ENCODE measurements around the gene CXCL10. TPM values are rescaled to one million over a fixed set of nuclear protein-coding genes. Genes with fewer than 3 reads are reported as not detected.

Gene CXCL10
- total RNA-seq, 4 donors from 2014 or later, result 1.7 to 2.1 TPM; not detected in 2

DNA sequence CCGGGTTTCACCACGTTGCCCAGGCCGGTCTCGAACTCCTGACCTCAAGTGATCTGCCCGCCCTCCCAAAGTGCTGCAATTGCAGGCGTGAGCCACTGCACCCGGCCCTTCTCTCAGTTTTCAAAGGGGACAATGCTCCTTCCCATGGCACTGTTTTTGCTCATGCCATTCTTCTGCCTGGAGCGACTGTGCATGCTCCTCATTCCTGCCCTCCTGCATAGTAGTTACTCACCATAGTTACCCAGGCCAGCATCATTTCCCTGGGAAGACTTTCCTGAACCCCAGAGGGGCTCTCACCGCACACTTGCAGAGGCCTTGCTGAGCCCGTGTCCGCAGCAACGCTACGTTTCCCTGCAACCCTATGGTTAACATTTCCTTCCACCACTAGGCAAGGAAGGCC, 12.7 kb downstream of the CXCL10 start:
- Histone ChIP-seq H3K36me3 (no peaks in the 10 kb centered on the region), H3K27ac (no peak overlapping the region), H3K4me3 (no peak overlapping the region), H3K27me3 (no peaks in the 10 kb centered on the region), H3K9me3 (no peaks in the 10 kb centered on the region), H3K4me1 (peaks cover 0 to 18% (median 0%) of the 10 kb centered on the region in 3 donors)
- ATAC-seq, result no peak
- 96 to 98% methylated on average over 6 to 13 of the region's 13 CpGs for WGBS, 2 donors (ENCODE audit: low coverage in 1 of 2)
- TF ChIP-seq POLR2A (IDR thresholded peaks at IDR 0.05) (no peak), POLR2AphosphoS5 (IDR thresholded peaks at IDR 0.05) (no peak), EP300 (IDR thresholded peaks at IDR 0.05) (no peak)
- TF ChIP-seq, protein P1, sequence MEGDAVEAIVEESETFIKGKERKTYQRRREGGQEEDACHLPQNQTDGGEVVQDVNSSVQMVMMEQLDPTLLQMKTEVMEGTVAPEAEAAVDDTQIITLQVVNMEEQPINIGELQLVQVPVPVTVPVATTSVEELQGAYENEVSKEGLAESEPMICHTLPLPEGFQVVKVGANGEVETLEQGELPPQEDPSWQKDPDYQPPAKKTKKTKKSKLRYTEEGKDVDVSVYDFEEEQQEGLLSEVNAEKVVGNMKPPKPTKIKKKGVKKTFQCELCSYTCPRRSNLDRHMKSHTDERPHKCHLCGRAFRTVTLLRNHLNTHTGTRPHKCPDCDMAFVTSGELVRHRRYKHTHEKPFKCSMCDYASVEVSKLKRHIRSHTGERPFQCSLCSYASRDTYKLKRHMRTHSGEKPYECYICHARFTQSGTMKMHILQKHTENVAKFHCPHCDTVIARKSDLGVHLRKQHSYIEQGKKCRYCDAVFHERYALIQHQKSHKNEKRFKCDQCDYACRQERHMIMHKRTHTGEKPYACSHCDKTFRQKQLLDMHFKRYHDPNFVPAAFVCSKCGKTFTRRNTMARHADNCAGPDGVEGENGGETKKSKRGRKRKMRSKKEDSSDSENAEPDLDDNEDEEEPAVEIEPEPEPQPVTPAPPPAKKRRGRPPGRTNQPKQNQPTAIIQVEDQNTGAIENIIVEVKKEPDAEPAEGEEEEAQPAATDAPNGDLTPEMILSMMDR (IDR thresholded peaks at IDR 0.05), result no peak

DNA sequence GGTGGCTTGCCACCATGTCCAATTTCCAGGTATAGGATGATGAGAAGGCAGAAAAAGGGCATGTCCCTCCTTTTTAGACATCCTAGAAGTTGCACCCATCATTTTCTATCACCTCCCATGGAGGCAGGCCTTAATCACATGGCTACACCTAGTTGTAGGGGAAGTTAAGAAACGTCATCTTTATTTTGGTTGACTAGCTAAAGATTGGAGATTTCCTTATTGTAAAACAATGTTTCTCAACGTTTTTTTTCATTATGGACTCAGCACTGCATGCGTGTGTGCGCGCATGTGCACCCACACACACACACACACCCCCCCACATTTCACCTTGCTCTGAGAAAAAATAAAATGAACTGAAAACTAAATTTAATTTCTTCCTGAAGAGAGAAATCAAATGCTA, 14.0 kb downstream of the CXCL10 start:
- no peak overlapping the region for H3K27ac ChIP-seq
- WGBS, 2 donors (ENCODE audit: low coverage in 1 of 2), result 84% methylated on average over 5 of the region's 5 CpGs
- H3K36me3 ChIP-seq, result no peaks in the 10 kb centered on the region
- no peak for TF ChIP-seq EP300 (IDR thresholded peaks at IDR 0.05)
- TF ChIP-seq POLR2AphosphoS5 (IDR thresholded peaks at IDR 0.05), result no peak
- TF ChIP-seq POLR2A (IDR thresholded peaks at IDR 0.05), result no peak
- TF ChIP-seq, protein P1 (IDR thresholded peaks at IDR 0.05), result no peak
- no peak for ATAC-seq
- H3K4me1 ChIP-seq, result peaks cover 0 to 18% (median 0%) of the 10 kb centered on the region in 3 donors
- no peaks in the 10 kb centered on the region for H3K27me3 ChIP-seq
- H3K4me3 ChIP-seq, result no peak overlapping the region
- H3K9me3 ChIP-seq, result no peaks in the 10 kb centered on the region

DNA sequence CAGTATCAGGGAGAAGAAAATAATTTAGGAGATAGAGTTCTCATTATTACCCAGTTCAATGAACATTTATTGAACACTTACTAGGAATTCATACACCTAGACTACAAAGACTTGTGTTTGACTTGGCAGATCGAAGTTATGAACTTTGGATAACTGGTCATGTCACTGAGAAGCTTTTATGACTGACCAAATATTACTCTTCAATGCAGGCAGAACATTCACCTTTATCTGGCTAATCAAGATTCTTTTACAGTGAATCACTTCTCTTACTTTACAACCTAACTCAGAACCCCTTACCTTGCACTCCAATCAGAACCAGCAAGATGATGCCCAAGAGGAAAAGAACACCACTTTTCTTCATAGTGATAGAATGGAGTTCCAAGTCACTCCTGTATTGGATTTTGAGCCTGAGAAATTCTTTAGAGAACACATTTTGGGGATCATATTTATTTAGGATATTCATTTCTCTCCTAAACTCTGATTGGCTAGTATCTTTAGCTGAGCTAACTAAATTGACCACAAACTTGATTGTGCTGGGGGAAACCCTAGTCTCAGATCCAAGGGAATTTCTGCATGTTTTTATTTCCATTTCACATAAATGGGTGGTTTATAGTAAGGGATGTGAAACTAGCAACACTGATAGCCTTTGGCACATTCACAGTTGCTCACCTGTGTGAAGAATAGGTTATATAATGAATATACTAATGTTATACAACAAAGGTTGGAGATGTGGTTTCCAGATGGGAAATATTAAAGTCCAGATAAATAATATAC, 16.0 kb downstream of the CXCL10 start, which contains the start of gene CXCL9:
CXCL9 (minus strand) TSS at position 421 of the 774 bp plus-strand sequence; CDS start at position 361, 60 bp downstream.
- 57 to 90% methylated on average over 1 of the region's 1 CpG for WGBS, 2 donors (ENCODE audit: low coverage in 1 of 2)
- no peaks in the 10 kb centered on the region for H3K27me3 ChIP-seq

DNA sequence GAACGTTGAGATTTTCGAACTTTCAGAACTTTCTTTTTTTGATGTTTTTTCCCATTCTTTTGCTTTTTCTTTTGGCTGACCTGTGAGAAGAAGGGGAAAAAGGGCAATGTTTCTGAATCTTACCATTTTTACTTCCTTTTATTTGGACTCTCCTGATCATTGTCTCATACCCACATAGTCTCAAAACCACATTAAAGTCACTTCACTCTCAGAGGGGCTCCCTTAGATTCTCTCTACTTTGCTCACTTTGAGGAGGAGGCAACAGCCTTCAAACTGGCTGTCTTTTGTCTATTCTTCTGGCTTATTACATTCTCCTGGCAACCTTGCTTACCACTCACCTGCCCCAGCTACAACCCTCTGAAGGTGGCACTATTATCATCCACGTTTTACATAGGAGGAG, 19.7 kb downstream of the CXCL10 start:
- 60 to 74% methylated on average over 3 of the region's 3 CpGs for WGBS, 2 donors (ENCODE audit: low coverage in 1 of 2)
- ATAC-seq, result no peak
- Histone ChIP-seq H3K4me1 (no peaks in the 10 kb centered on the region), H3K4me3 (no peak overlapping the region), H3K27ac (no peak overlapping the region), H3K9me3 (no peaks in the 10 kb centered on the region), H3K27me3 (no peaks in the 10 kb centered on the region), H3K36me3 (no peaks in the 10 kb centered on the region)
- TF ChIP-seq POLR2A (IDR thresholded peaks at IDR 0.05) (no peak), POLR2AphosphoS5 (IDR thresholded peaks at IDR 0.05) (no peak), EP300 (IDR thresholded peaks at IDR 0.05) (no peak)
- TF ChIP-seq, protein P1 (IDR thresholded peaks at IDR 0.05), result no peak

More for the DNA sequence above, 16.0 kb downstream of the CXCL10 start, which contains the start of gene CXCL9:
- no peak for ATAC-seq
- Histone ChIP-seq H3K4me3 (no peak within 1 kb of the TSS), H3K4me1 (peaks cover 0 to 11% (median 0%) of the 10 kb centered on the region in 3 donors), H3K9me3 (no peaks in the 10 kb centered on the region), H3K36me3 (no peaks in the 10 kb centered on the region), H3K27ac (no peak within 1 kb of the TSS)
- TF ChIP-seq, protein P1 (IDR thresholded peaks at IDR 0.05), result no peak
- no peak for TF ChIP-seq EP300 (IDR thresholded peaks at IDR 0.05)
- TF ChIP-seq POLR2AphosphoS5 (IDR thresholded peaks at IDR 0.05), result no peak
- no peak for TF ChIP-seq POLR2A (IDR thresholded peaks at IDR 0.05)

DNA sequence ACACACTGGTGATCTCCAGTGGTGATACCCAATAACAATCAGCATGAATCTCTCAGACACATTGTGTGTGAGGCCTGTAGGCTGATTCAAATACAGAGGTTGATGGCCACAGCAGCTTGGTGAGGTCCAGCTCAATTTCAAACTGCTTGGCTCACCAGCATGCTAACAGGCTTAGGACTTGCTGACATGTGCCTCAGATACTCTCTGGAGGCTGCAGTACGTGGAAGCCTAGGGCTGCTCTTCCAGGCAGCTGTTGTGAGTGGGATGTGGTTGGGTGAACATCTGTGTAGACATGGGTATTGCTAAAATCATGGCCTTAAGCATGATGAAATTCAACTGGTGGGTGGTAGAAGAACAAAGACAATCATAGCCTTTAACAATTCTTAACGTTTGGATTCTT, 20.3 kb downstream of the CXCL10 start:
- H3K27me3 ChIP-seq, result no peaks in the 10 kb centered on the region
- ATAC-seq, result no peak
- WGBS, 2 donors (ENCODE audit: low coverage in 1 of 2), result 29 to 35% methylated on average over 1 to 2 of the region's 2 CpGs
- H3K4me3 ChIP-seq, result no peak overlapping the region
- no peaks in the 10 kb centered on the region for H3K4me1 ChIP-seq
- TF ChIP-seq POLR2AphosphoS5 (IDR thresholded peaks at IDR 0.05) (no peak), EP300 (IDR thresholded peaks at IDR 0.05) (no peak), POLR2A (IDR thresholded peaks at IDR 0.05) (no peak)
- TF ChIP-seq, protein P1 (IDR thresholded peaks at IDR 0.05), result no peak
- H3K9me3 ChIP-seq, result no peaks in the 10 kb centered on the region
- H3K27ac ChIP-seq, result no peak overlapping the region
- H3K36me3 ChIP-seq, result no peaks in the 10 kb centered on the region
